Lower leg skin (tissue), 3 donors: ENCODE results near the gene BCAM.
A peak's percentile ranks its signal among the peaks of the same experiment; 100 is the strongest.

Experiments used
- POLR2A ChIP-seq, 2 donors: fragments of 450-650 bp; IDR thresholded peaks; one replicate each; pipeline ENCODE4 v1.6.1; 2016 to 2017; ENCODE audit warnings: antibody characterized with exemption in 2 of 2, mild to moderate bottlenecking in 1 of 2, moderate library complexity in 1 of 2
- TF ChIP-seq, protein P1 (sequence below), 3 donors: fragments of 450-650 bp; IDR thresholded peaks; one replicate each; pipeline ENCODE4 v1.5.1; 2016; ENCODE audit warnings: antibody characterized with exemption in 3 of 3, mild to moderate bottlenecking in 3 of 3, moderate library complexity in 2 of 3

DNA sequence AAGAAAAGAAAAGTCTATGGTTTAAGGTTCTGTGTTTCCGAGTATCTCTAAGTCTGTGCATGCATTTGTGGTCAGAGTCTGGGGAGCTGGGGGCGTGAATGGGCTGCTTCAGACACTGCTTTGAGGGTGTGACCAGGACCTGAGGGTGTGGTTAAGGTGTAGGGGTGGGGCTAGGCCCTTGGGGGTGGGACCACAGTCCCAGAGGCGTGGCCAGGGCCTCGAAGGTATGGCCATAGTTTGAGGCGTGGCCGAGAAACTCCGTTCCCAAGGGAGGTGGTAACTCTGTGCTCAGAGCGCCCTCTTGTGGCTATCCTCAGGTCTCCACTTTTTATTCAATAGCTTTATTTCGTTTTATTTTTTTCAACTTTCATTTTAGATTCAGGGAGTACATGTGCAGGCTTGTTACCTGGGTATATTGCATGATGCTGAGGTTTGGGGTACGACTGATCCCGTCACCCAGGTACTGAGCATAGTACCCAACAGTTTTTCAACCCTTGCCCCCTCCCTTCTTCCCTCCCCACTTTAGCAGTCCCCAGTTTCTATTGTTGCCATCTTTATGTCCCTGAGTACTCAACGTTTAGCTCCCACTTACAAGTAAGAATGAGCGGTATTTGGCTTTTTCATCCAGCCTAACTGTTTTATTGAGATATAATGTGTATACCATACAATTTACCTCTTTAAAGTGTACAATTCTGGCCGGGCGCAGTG lies 38.2 kb upstream of the BCAM start:
- TF ChIP-seq, protein P1, sequence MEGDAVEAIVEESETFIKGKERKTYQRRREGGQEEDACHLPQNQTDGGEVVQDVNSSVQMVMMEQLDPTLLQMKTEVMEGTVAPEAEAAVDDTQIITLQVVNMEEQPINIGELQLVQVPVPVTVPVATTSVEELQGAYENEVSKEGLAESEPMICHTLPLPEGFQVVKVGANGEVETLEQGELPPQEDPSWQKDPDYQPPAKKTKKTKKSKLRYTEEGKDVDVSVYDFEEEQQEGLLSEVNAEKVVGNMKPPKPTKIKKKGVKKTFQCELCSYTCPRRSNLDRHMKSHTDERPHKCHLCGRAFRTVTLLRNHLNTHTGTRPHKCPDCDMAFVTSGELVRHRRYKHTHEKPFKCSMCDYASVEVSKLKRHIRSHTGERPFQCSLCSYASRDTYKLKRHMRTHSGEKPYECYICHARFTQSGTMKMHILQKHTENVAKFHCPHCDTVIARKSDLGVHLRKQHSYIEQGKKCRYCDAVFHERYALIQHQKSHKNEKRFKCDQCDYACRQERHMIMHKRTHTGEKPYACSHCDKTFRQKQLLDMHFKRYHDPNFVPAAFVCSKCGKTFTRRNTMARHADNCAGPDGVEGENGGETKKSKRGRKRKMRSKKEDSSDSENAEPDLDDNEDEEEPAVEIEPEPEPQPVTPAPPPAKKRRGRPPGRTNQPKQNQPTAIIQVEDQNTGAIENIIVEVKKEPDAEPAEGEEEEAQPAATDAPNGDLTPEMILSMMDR (IDR thresholded peaks at IDR 0.05) = peak in 1 of 3 donors; percentile 89
- TF ChIP-seq POLR2A (IDR thresholded peaks at IDR 0.05) = no peak
